H1 (cell line): ENCODE measurements around the gene ANKLE1. TPM values are rescaled to one million over a fixed set of nuclear protein-coding genes. Genes with fewer than 3 reads are reported as not detected.
A peak's percentile ranks its signal among the peaks of the same experiment; 100 is the strongest.

Experiments used
- CTCF ChIA-PET: fragments of 300-600 bp; sonication (Branson Sonifier 250); formaldehyde crosslinking; loops from one replicate; lab custom pipeline; 2021; ENCODE audit not compliant: partially characterized antibody; lab: Charles Lee
- POLR2A ChIA-PET: fragments of 300-600 bp; sonication (Branson Sonifier 250); formaldehyde crosslinking; loops from one replicate; lab custom pipeline; 2021; ENCODE audit warnings: inconsistent platforms; ENCODE audit not compliant: partially characterized antibody; lab: Charles Lee
- DNase-seq, 2 experiments: peaks; one replicate each; pipeline versions ENCODE4 v3.0.0 to v3.0.0-alpha.2; 2010 to 2022; ENCODE audit warnings: low spot score in 2 of 2, low read depth in 1 of 2, mixed read lengths in 1 of 2
- FAIRE-seq: peaks from 2 replicates; lab custom pipeline; 2011; peaks lifted over from hg19 to GRCh38; lab: Jason Lieb, UNC
- H2AFZ ChIP-seq: 2 replicates; pipeline ENCODE4 v1.8.1; 2012; ENCODE audit warnings: low read length, inconsistent platforms
- H2AK5ac ChIP-seq: 2 replicates; pipeline ENCODE4 v1.6.1; 2013; ENCODE audit warnings: low read depth, low read length
- H2BK120ac ChIP-seq: replicated peaks from 2 replicates; pipeline ENCODE3; 2013; ENCODE audit warnings: low read depth, low read length, inconsistent platforms
- H2BK12ac ChIP-seq: 2 replicates; pipeline ENCODE4 v1.6.1; 2013; ENCODE audit warnings: low read depth, low read length
- H2BK15ac ChIP-seq: 2 replicates; pipeline ENCODE4 v1.6.1; 2013; ENCODE audit warnings: low read length
- H2BK20ac ChIP-seq: 2 replicates; pipeline ENCODE4 v1.6.1; 2013; ENCODE audit warnings: low read length
- H2BK5ac ChIP-seq: 2 replicates; pipeline ENCODE4 v1.6.1; 2013; ENCODE audit warnings: low read depth, low read length
- H3K14ac ChIP-seq: 2 replicates; pipeline ENCODE4 v1.6.1; 2013; ENCODE audit warnings: inconsistent platforms; ENCODE audit not compliant: insufficient read length
- H3K18ac ChIP-seq: 2 replicates; pipeline ENCODE4 v1.6.1; 2013; ENCODE audit warnings: low read length; ENCODE audit errors: extremely low read depth
- H3K23ac ChIP-seq: 2 replicates; pipeline ENCODE4 v1.6.1; 2013; ENCODE audit warnings: inconsistent platforms; ENCODE audit not compliant: insufficient read length
- H3K23me2 ChIP-seq: 2 replicates; pipeline ENCODE4 v1.6.1; 2013; ENCODE audit warnings: low read depth, low read length
- H3K27ac ChIP-seq: 2 replicates; pipeline ENCODE4 v1.6.1; 2011; ENCODE audit warnings: low read depth, low read length, inconsistent platforms
- H3K27me3 ChIP-seq, 4 experiments: replicated peaks in 1 of 4; 1 replicate in 1 of 4; 2 replicates in 3 of 4; pipeline versions ENCODE4 v1.6.1 to v1.8.1; 2011 to 2013; ENCODE audit warnings: low read length in 3 of 4, mild to moderate bottlenecking in 3 of 4, inconsistent platforms in 2 of 4, mixed read lengths in 2 of 4, moderate library complexity in 1 of 4; ENCODE audit not compliant: control insufficient read depth in 3 of 4, insufficient read depth in 3 of 4; ENCODE audit errors: extremely low read depth in 1 of 4
- H3K36me3 ChIP-seq, 4 experiments: 2 replicates each; pipeline versions ENCODE4 v1.6.1 to v1.8.1; 2011 to 2013; ENCODE audit warnings: mild to moderate bottlenecking in 4 of 4, low read length in 3 of 4, moderate library complexity in 2 of 4, control low read depth in 1 of 4, inconsistent platforms in 1 of 4; ENCODE audit not compliant: insufficient read depth in 4 of 4, control insufficient read depth in 2 of 4
- H3K4ac ChIP-seq: replicated peaks from 2 replicates; pipeline ENCODE3; 2013; ENCODE audit warnings: low read length, low read depth, mixed read lengths, inconsistent platforms; ENCODE audit not compliant: insufficient read length
- H3K4me1 ChIP-seq, 4 experiments: replicated peaks in 1 of 4; 1 replicate in 1 of 4; 2 replicates in 3 of 4; pipeline versions ENCODE4 v1.6.1 to v1.8.1; 2011 to 2013; ENCODE audit warnings: low read length in 3 of 4, inconsistent platforms in 2 of 4, mixed read lengths in 1 of 4; ENCODE audit not compliant: insufficient read depth in 4 of 4, control insufficient read depth in 3 of 4
- H3K4me2 ChIP-seq, 2 experiments: 2 replicates each; pipeline versions ENCODE4 v1.6.1 to v1.8.1; 2011 to 2013; ENCODE audit warnings: low read depth in 2 of 2, low read length in 2 of 2, control low read depth in 1 of 2, inconsistent platforms in 1 of 2, mild to moderate bottlenecking in 1 of 2; ENCODE audit not compliant: insufficient read depth in 1 of 2
- H3K4me3 ChIP-seq, 4 experiments: fragments of 200-600, 300-600 bp in 1 of 4; sonication (generic), shearing (Covaris generic), sonication (Bioruptor Twin) in 1 of 4; 2 replicates each; pipeline versions ENCODE4 v1.5.1 to v1.8.1; 2011 to 2016; ENCODE audit warnings: low read length in 4 of 4, low read depth in 3 of 4, control low read depth in 2 of 4, inconsistent platforms in 2 of 4, mild to moderate bottlenecking in 2 of 4, mixed read lengths in 1 of 4, moderate library complexity in 1 of 4; ENCODE audit not compliant: insufficient read depth in 2 of 4; ENCODE audit errors: extremely low read depth in 1 of 4
- H3K56ac ChIP-seq: replicated peaks from 2 replicates; pipeline ENCODE3; 2013; ENCODE audit warnings: low read depth, mild to moderate bottlenecking, mixed read lengths, low read length, inconsistent platforms; ENCODE audit not compliant: insufficient read length
- H3K79me1 ChIP-seq: 2 replicates; pipeline ENCODE4 v1.6.1; 2013; ENCODE audit warnings: low read depth, low read length, control low read depth
- H3K79me2 ChIP-seq, 2 experiments: 2 replicates each; pipeline versions ENCODE4 v1.6.1 to v1.8.1; 2012 to 2013; ENCODE audit warnings: low read length in 2 of 2, mild to moderate bottlenecking in 2 of 2, inconsistent platforms in 1 of 2; ENCODE audit not compliant: insufficient read depth in 2 of 2, control insufficient read depth in 1 of 2
- H3K9ac ChIP-seq, 4 experiments: replicated peaks in 1 of 4; 1 replicate in 1 of 4; 2 replicates in 3 of 4; pipeline versions ENCODE4 v1.6.1 to v1.8.1; 2011 to 2013; ENCODE audit warnings: low read depth in 3 of 4, low read length in 3 of 4, control low read depth in 2 of 4, mild to moderate bottlenecking in 2 of 4, moderate library complexity in 2 of 4, inconsistent platforms in 1 of 4; ENCODE audit errors: extremely low read depth in 1 of 4
- H3K9me3 ChIP-seq, 2 experiments: 2 replicates each; pipeline versions ENCODE4 v1.6.1 to v1.8.1; 2012 to 2013; ENCODE audit warnings: mild to moderate bottlenecking in 2 of 2, moderate library complexity in 2 of 2, control low read depth in 1 of 2, inconsistent platforms in 1 of 2, low read depth in 1 of 2, low read length in 1 of 2, mixed read lengths in 1 of 2; ENCODE audit not compliant: insufficient read depth in 2 of 2
- H4K20me1 ChIP-seq, 2 experiments: replicated peaks in 1 of 2; 2 replicates each; pipeline versions ENCODE3 to v1.8.1; 2011 to 2013; ENCODE audit warnings: inconsistent platforms in 2 of 2, low read length in 2 of 2, mild to moderate bottlenecking in 1 of 2; ENCODE audit not compliant: insufficient read depth in 2 of 2, control insufficient read depth in 1 of 2
- H4K5ac ChIP-seq: 2 replicates; pipeline ENCODE4 v1.6.1; 2013; ENCODE audit warnings: low read length, low read depth, mixed read lengths, inconsistent platforms; ENCODE audit not compliant: insufficient read length
- H4K8ac ChIP-seq: 2 replicates; pipeline ENCODE4 v1.8.0; 2013; ENCODE audit warnings: mild to moderate bottlenecking, moderate library complexity, low read length, inconsistent platforms; ENCODE audit not compliant: insufficient read depth; ENCODE audit errors: extremely low read depth
- H4K91ac ChIP-seq: replicated peaks from 2 replicates; pipeline ENCODE3; 2013; ENCODE audit warnings: low read length, mixed read lengths, inconsistent platforms; ENCODE audit not compliant: insufficient read length
- SP1 ChIP-seq: IDR thresholded peaks from 2 replicates; pipeline ENCODE4 v1.6.1; 2011; ENCODE audit warnings: low read depth, low read length
- WGBS, 2 experiments: shearing (Covaris generic) in 1 of 2; methylation state at CpG; one replicate each; pipeline versions ENCODE4 v1.1.6 to v1.1.7; 2013 to 2015; ENCODE audit warnings: low lambda C conversion rate in 2 of 2, mixed read lengths in 2 of 2, inconsistent platforms in 1 of 2, low coverage in 1 of 2, missing lambda C conversion rate in 1 of 2; ENCODE audit not compliant: insufficient replicate concordance in 2 of 2, insufficient coverage in 1 of 2, insufficient read length in 1 of 2; ENCODE audit errors: extremely low coverage in 1 of 2, missing lambda C conversion rate in 1 of 2; 5-methylcytosine and 5-hydroxymethylcytosine counted together
- long read RNA-seq, 2 experiments: library from RNA in 1 of 2; library from capped mRNA in 1 of 2; stranded (forward); transcript quantifications; one replicate each; pipeline ENCODE4 v2.0.0, GENCODE V29; 2021; ENCODE audit warnings: inconsistent platforms in 1 of 2
- polyA minus RNA-seq, 3 experiments: library from RNA; depleted of rRNA, polyadenylated mRNA; stranded (reverse); fragments of >200 nt; gene quantifications; 1 replicate in 2 of 3; 2 replicates in 1 of 3; pipeline ENCODE4 v1.2.3, GENCODE V29; 2011
- polyA plus RNA-seq, 7 experiments: library from polyadenylated mRNA; depleted of rRNA in 3 of 7; stranded (reverse) in 5 of 7; unstranded in 2 of 7; fragments of >200 nt in 5 of 7; fragments of 200-250 nt in 2 of 7; gene quantifications; 1 replicate in 5 of 7; 2 replicates in 1 of 7; 4 replicates in 1 of 7; pipeline versions ENCODE4 v1.2.1 to v1.2.3, GENCODE V29; 2011 to 2013; ENCODE audit warnings: missing spikeins in 2 of 7, mixed read lengths in 2 of 7
- total RNA-seq: library from RNA; stranded (reverse); fragmentation: NEBNext Ultra II Directional; extraction: Animal tissue kit (Norgen Biotek cat#: 25700); gene quantifications from 2 replicates; pipeline ENCODE4 v1.2.1, GENCODE V29; 2021
- TF ChIP-seq, protein P1 (sequence below): IDR thresholded peaks from 2 replicates; pipeline ENCODE4 v1.6.1; 2011; ENCODE audit warnings: low read length, improper control_type of control experiment

Gene ANKLE1
- total RNA-seq (6.1 and 6.8 TPM in 2 replicates), polyA plus RNA-seq (2011; rRNA removed) (9.6 and 14.2 TPM in 2 replicates), polyA minus RNA-seq (2011; rRNA and poly(A)+ RNA removed) (3.7 and 4.0 TPM in 2 replicates)
- polyA plus RNA-seq (2011; cell fraction: cytosol; rRNA removed), result 7.4 TPM
- polyA plus RNA-seq (2011; cell fraction: nucleus; rRNA removed), result 23.9 TPM
- 6.3 to 9.3 TPM (median 8.4 TPM) in 4 replicates for polyA plus RNA-seq (2012, experiment 1 of 2)
- 5.2 TPM for polyA plus RNA-seq (2012, experiment 2 of 2)
- 5.3 TPM for polyA plus RNA-seq (2013, experiment 1 of 2)
- 4.5 TPM for polyA plus RNA-seq (2013, experiment 2 of 2)
- polyA minus RNA-seq (2011; cell fraction: cytosol; rRNA and poly(A)+ RNA removed), result 3.3 TPM
- polyA minus RNA-seq (2011; cell fraction: nucleus; rRNA and poly(A)+ RNA removed), result 10.3 TPM
- long read RNA-seq, experiment 1, partial matches to known transcripts, result 0 of 1 reads
- long read RNA-seq, experiment 1, other reads (novel, unspliced or antisense), result 1 of 1 reads
- long read RNA-seq, experiment 2, result 0 reads

GRCh38 chr19:17281391-17282304, at the start of gene ANKLE1:
Gene ANKLE1, plus strand, starts transcription at chr19:17281901. Its CDS starts 20 bp downstream, at chr19:17281921.
- no peak within 1 kb of the TSS for H2BK5ac ChIP-seq
- no peaks in the 10 kb centered on the region; the same call in 1 of the 2 replicates for H3K79me1 ChIP-seq
- H3K4me1 ChIP-seq, result peaks cover 0 to 3% (median under 1%) of the 10 kb centered on the region in 4 experiments; a peak in 3 of 7 replicates
- peak within 1 kb of the TSS; percentile 59 for H4K91ac ChIP-seq
- H2BK20ac ChIP-seq, result no peak within 1 kb of the TSS
- peak within 1 kb of the TSS; percentile 0 to 68; a peak in 3 of 4 replicates for H3K4me2 ChIP-seq
- H3K23me2 ChIP-seq, result no peaks in the 10 kb centered on the region; the same call in 1 of the 2 replicates
- H4K20me1 ChIP-seq, result peaks cover 0 to 3% of the 10 kb centered on the region in 2 experiments
- peaks cover 0 to 13% (median 5%) of the 10 kb centered on the region in 4 experiments; a peak in 5 of 8 replicates for H3K36me3 ChIP-seq
- no peak within 1 kb of the TSS; the same call in 1 of the 2 replicates for H2BK12ac ChIP-seq
- FAIRE-seq, result no peak
- H3K18ac ChIP-seq, result no peak within 1 kb of the TSS; the same call in 1 of the 2 replicates
- no peak within 1 kb of the TSS for H2BK120ac ChIP-seq
- no peak within 1 kb of the TSS for H3K23ac ChIP-seq
- 0 out of 2 replicates have a peak within 1 kb of the TSS, but pooled peaks have one; percentile 46 for H2BK15ac ChIP-seq
- no peak within 1 kb of the TSS for H4K5ac ChIP-seq
- ChIA-PET POLR2A (interaction anchor here (0.9 to 9.0 kb wide), 16 partner anchors 9 to 76 kb away, joined by 3 to 113 read pairs (median 4); partner anchors contain the start of genes BABAM1, DDA1, OCEL1 and USE1), CTCF (interaction anchor here (0.6 to 5.7 kb wide), 23 partner anchors 9 to 154 kb away, joined by 3 to 56 read pairs (median 6); partner anchors contain the start of genes OCEL1 and USHBP1)
- H3K9ac ChIP-seq, result no peak within 1 kb of the TSS; a peak in 1 of 7 replicates
- H3K27me3 ChIP-seq, result peaks cover 0 to 3% (median 0%) of the 10 kb centered on the region in 4 experiments; a peak in 3 of 7 replicates
- no peak within 1 kb of the TSS for H3K14ac ChIP-seq
- H4K8ac ChIP-seq, result peak within 1 kb of the TSS; percentile 88
- peak in 1 of 2 experiments; percentile 79 for DNase-seq
- H3K4me3 ChIP-seq, result peak within 1 kb of the TSS; percentile 3 to 54 (median 20); a peak in 7 of 8 replicates
- no peak within 1 kb of the TSS for H3K56ac ChIP-seq
- H2AFZ ChIP-seq, result no peak within 1 kb of the TSS; the same call in 1 of the 2 replicates
- 44% methylated on average over 48 of the region's 75 CpGs; no CpG with 5 or more reads in 1 of the 2 experiments for WGBS, 2 experiments
- H3K9me3 ChIP-seq, result peaks cover 0 to 6% of the 10 kb centered on the region in 2 experiments; a peak in 1 of 4 replicates
- no peak within 1 kb of the TSS for H2AK5ac ChIP-seq
- H3K27ac ChIP-seq, result no peak within 1 kb of the TSS
- H3K79me2 ChIP-seq, result no peaks in the 10 kb centered on the region
- H3K4ac ChIP-seq, result no peak within 1 kb of the TSS
- TF ChIP-seq, protein P1, sequence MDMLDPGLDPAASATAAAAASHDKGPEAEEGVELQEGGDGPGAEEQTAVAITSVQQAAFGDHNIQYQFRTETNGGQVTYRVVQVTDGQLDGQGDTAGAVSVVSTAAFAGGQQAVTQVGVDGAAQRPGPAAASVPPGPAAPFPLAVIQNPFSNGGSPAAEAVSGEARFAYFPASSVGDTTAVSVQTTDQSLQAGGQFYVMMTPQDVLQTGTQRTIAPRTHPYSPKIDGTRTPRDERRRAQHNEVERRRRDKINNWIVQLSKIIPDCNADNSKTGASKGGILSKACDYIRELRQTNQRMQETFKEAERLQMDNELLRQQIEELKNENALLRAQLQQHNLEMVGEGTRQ, result no peak
- TF ChIP-seq SP1, result no peak
